NT2/D1 (cell line): ENCODE data around the gene HABP2.

Experiments used
- SUZ12 ChIP-seq: IDR thresholded peaks from 2 replicates; pipeline ENCODE4 v1.6.1; 2011; ENCODE audit not compliant: insufficient read length, insufficient read depth; ENCODE audit errors: extremely low read depth
- YY1 ChIP-seq: IDR thresholded peaks from 2 replicates; pipeline ENCODE4 v1.6.1; 2011; ENCODE audit not compliant: insufficient read length, insufficient read depth

- TF ChIP-seq YY1 (no peak), SUZ12 (no peak)
Observed at GRCh38 chr10:113557424-113557862, 4.6 kb downstream of the HABP2 start.
